Neural progenitor cell (in vitro differentiated cells): ENCODE measurements around the gene RAB35.

Experiments
- EZH2phosphoT487 ChIP-seq: fragments of 200-600 bp; sonication (generic); IDR thresholded peaks from 2 replicates; pipeline ENCODE4 v1.6.1; 2017; ENCODE audit warnings: antibody characterized with exemption
- TF ChIP-seq, protein P1 (sequence below): fragments of 200-600 bp; sonication (generic); IDR thresholded peaks from 2 replicates; pipeline ENCODE4 v1.5.1; 2017; ENCODE audit warnings: antibody characterized with exemption, mild to moderate bottlenecking

DNA sequence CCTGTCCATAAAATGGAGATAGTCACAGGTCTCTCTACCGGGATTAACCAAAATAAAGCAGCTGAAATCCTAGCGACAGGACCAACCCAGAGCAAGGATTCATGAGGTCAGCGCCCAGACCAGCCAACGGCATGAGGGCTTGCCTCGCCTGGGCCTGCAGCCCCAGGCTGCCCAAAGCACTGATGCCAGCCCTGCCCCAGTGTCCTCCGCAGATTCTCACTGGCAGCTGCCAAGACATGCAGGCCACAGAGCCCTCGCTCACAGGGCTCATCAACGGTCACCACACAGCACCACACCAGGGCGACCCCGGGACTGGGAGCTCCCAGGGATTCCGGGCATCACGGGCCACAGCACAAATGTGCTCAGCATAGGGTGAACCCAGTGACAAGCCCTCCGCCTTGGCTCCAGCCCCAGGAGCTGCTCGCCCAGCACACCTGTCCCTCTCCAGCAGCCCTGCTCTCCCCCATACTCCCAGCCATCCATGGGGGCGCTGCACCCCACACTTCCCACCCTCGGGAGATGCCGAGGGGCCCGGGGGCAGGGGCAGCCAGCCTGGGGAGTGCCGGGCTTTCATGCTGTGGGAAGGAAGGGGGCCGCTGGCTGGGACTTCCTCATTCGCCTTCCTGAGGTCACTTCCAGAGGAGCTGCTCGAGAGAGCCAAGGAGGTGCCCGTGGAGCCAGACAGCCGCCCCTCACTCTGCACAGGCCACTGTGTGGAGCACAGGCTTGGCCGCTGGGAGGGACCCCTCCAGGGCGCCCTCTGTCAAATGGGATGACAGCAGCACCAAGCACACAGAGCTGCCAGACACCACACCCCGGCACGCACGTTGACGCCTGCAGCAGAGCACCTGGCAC is 14.1 kb downstream of the RAB35 start:
- TF ChIP-seq, protein P1, sequence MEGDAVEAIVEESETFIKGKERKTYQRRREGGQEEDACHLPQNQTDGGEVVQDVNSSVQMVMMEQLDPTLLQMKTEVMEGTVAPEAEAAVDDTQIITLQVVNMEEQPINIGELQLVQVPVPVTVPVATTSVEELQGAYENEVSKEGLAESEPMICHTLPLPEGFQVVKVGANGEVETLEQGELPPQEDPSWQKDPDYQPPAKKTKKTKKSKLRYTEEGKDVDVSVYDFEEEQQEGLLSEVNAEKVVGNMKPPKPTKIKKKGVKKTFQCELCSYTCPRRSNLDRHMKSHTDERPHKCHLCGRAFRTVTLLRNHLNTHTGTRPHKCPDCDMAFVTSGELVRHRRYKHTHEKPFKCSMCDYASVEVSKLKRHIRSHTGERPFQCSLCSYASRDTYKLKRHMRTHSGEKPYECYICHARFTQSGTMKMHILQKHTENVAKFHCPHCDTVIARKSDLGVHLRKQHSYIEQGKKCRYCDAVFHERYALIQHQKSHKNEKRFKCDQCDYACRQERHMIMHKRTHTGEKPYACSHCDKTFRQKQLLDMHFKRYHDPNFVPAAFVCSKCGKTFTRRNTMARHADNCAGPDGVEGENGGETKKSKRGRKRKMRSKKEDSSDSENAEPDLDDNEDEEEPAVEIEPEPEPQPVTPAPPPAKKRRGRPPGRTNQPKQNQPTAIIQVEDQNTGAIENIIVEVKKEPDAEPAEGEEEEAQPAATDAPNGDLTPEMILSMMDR = no peak
- TF ChIP-seq EZH2phosphoT487 = no peak
